ENCODE data around the gene COPB2.
"Not testable (repeated sequence)": the region's sequence is repeated elsewhere in the genome, so short reads cannot be mapped to it uniquely, and the experiment has no call there.

Gene COPB2

GRCh38 chr3:139416275-139416674 lies 26.8 kb upstream of the COPB2 start:
- WGBS, result 100% methylated on average over 1 of the region's 1 CpG
- Histone ChIP-seq H3K27ac (ENCODE audit: low read depth, low read length) (no peak overlapping the region), H3K9ac (ENCODE audit: low read depth, low read length) (no peak overlapping the region), H3K27me3 (ENCODE audit: insufficient read depth, low read length) (no peaks in the 10 kb centered on the region), H3K4me1 (ENCODE audit: insufficient read depth, low read length) (no peaks in the 10 kb centered on the region), H3K36me3 (ENCODE audit: insufficient read depth, low read length) (no peaks in the 10 kb centered on the region), H3K4me3 (ENCODE audit: low read length) (no peak overlapping the region), H3K9me3 (ENCODE audit: insufficient read depth, low read depth, low read length) (0 out of 2 replicates have a peak, but pooled peaks cover 2% of the 10 kb centered on the region)

- WGBS, result 97% methylated on average over 2 of the region's 2 CpGs
- no peaks in the 10 kb centered on the region for H3K4me1 ChIP-seq (ENCODE audit: insufficient read depth, low read length)
- no peak overlapping the region for H3K27ac ChIP-seq (ENCODE audit: low read depth, low read length)
- no peak overlapping the region for H3K4me3 ChIP-seq (ENCODE audit: low read length)
- no peaks in the 10 kb centered on the region for H3K36me3 ChIP-seq (ENCODE audit: insufficient read depth, low read length)
- no peak overlapping the region for H3K9ac ChIP-seq (ENCODE audit: low read depth, low read length)
- H3K9me3 ChIP-seq (ENCODE audit: insufficient read depth, low read depth, low read length), result 0 out of 2 replicates have a peak, but pooled peaks cover 2% of the 10 kb centered on the region
- H3K27me3 ChIP-seq (ENCODE audit: insufficient read depth, low read length), result no peaks in the 10 kb centered on the region
These were observed 25.3 kb upstream of the COPB2 start for GRCh38 chr3:139414608-139415224.

GRCh38 chr3:139412891-139413290 lies 23.4 kb upstream of the COPB2 start:
- H3K4me1 ChIP-seq (ENCODE audit: insufficient read depth, low read length); H3K9me3 ChIP-seq (ENCODE audit: insufficient read depth, low read depth, low read length); H3K4me3 ChIP-seq (ENCODE audit: low read length); H3K9ac ChIP-seq (ENCODE audit: low read depth, low read length); H3K27me3 ChIP-seq (ENCODE audit: insufficient read depth, low read length); H3K27ac ChIP-seq (ENCODE audit: low read depth, low read length); H3K36me3 ChIP-seq (ENCODE audit: insufficient read depth, low read length): not testable (repeated sequence)

- H3K9ac ChIP-seq (ENCODE audit: low read depth, low read length); H3K4me3 ChIP-seq (ENCODE audit: low read length); H3K27me3 ChIP-seq (ENCODE audit: insufficient read depth, low read length); H3K36me3 ChIP-seq (ENCODE audit: insufficient read depth, low read length); H3K27ac ChIP-seq (ENCODE audit: low read depth, low read length); H3K4me1 ChIP-seq (ENCODE audit: insufficient read depth, low read length): not testable (repeated sequence)
- H3K9me3 ChIP-seq (ENCODE audit: insufficient read depth, low read depth, low read length), result peaks cover 24% of the 10 kb centered on the region
- 87% methylated on average over 2 of the region's 2 CpGs for WGBS
These were observed 11.7 kb upstream of the COPB2 start for GRCh38 chr3:139401155-139401554.

- H3K27me3 ChIP-seq (ENCODE audit: insufficient read depth, low read length), result no peaks in the 10 kb centered on the region
- 91% methylated on average over 3 of the region's 3 CpGs for WGBS
- H3K4me3 ChIP-seq (ENCODE audit: low read length), result no peak overlapping the region
These were observed 7.3 kb upstream of the COPB2 start for GRCh38 chr3:139396707-139397106.

GRCh38 chr3:139394116-139394515 lies 4.7 kb upstream of the COPB2 start:
- Histone ChIP-seq H3K4me3 (ENCODE audit: low read length) (no peak overlapping the region), H3K36me3 (ENCODE audit: insufficient read depth, low read length) (no peaks in the 10 kb centered on the region), H3K4me1 (ENCODE audit: insufficient read depth, low read length) (no peaks in the 10 kb centered on the region), H3K27me3 (ENCODE audit: insufficient read depth, low read length) (no peaks in the 10 kb centered on the region), H3K9ac (ENCODE audit: low read depth, low read length) (no peak overlapping the region), H3K9me3 (ENCODE audit: insufficient read depth, low read depth, low read length) (no peaks in the 10 kb centered on the region), H3K27ac (ENCODE audit: low read depth, low read length) (no peak overlapping the region)

More at GRCh38 chr3:139396707-139397106, 7.3 kb upstream of the COPB2 start:
- no peaks in the 10 kb centered on the region for H3K4me1 ChIP-seq (ENCODE audit: insufficient read depth, low read length)
- H3K27ac ChIP-seq (ENCODE audit: low read depth, low read length), result no peak overlapping the region
- peaks cover 3% of the 10 kb centered on the region; the same call in 1 of the 2 replicates for H3K9me3 ChIP-seq (ENCODE audit: insufficient read depth, low read depth, low read length)
- no peak overlapping the region for H3K9ac ChIP-seq (ENCODE audit: low read depth, low read length)
- H3K36me3 ChIP-seq (ENCODE audit: insufficient read depth, low read length), result no peaks in the 10 kb centered on the region

GRCh38 chr3:139388821-139389551 lies 461 bp downstream of the COPB2 start:
- WGBS, result 10% methylated on average over 25 of the region's 25 CpGs
- Histone ChIP-seq H3K9ac (ENCODE audit: low read depth, low read length) (peak overlapping the region; percentile 91), H3K27me3 (ENCODE audit: insufficient read depth, low read length) (no peaks in the 10 kb centered on the region), H3K4me3 (ENCODE audit: low read length) (peak overlapping the region; percentile 70), H3K36me3 (ENCODE audit: insufficient read depth, low read length) (peaks cover 7% of the 10 kb centered on the region; the same call in 1 of the 2 replicates), H3K27ac (ENCODE audit: low read depth, low read length) (peak overlapping the region; percentile 59), H3K4me1 (ENCODE audit: insufficient read depth, low read length) (peaks cover 5% of the 10 kb centered on the region; the same call in 1 of the 2 replicates), H3K9me3 (ENCODE audit: insufficient read depth, low read depth, low read length) (no peaks in the 10 kb centered on the region)

GRCh38 chr3:139388077-139388476 lies 1.4 kb downstream of the COPB2 start:
- H3K9me3 ChIP-seq (ENCODE audit: insufficient read depth, low read depth, low read length), result no peaks in the 10 kb centered on the region
- peaks cover 14% of the 10 kb centered on the region for H3K36me3 ChIP-seq (ENCODE audit: insufficient read depth, low read length)
- peaks cover 5% of the 10 kb centered on the region; the same call in 1 of the 2 replicates for H3K4me1 ChIP-seq (ENCODE audit: insufficient read depth, low read length)
- no peak overlapping the region for H3K27ac ChIP-seq (ENCODE audit: low read depth, low read length)
- peak overlapping the region; percentile 70 for H3K4me3 ChIP-seq (ENCODE audit: low read length)
- WGBS, result 86% methylated on average over 7 of the region's 10 CpGs
- no peaks in the 10 kb centered on the region for H3K27me3 ChIP-seq (ENCODE audit: insufficient read depth, low read length)
- H3K9ac ChIP-seq (ENCODE audit: low read depth, low read length), result no peak overlapping the region

- not testable (repeated sequence) for H3K27ac ChIP-seq (ENCODE audit: low read depth, low read length); H3K9ac ChIP-seq (ENCODE audit: low read depth, low read length); H3K9me3 ChIP-seq (ENCODE audit: insufficient read depth, low read depth, low read length); H3K4me1 ChIP-seq (ENCODE audit: insufficient read depth, low read length); H3K27me3 ChIP-seq (ENCODE audit: insufficient read depth, low read length); H3K4me3 ChIP-seq (ENCODE audit: low read length)
- H3K36me3 ChIP-seq (ENCODE audit: insufficient read depth, low read length), result peaks cover 69% of the 10 kb centered on the region
- WGBS, result no CpG with 5 or more reads among the region's 2 CpGs
These were observed 7.2 kb downstream of the COPB2 start for GRCh38 chr3:139382291-139382690.

GRCh38 chr3:139380575-139380974 lies 8.9 kb downstream of the COPB2 start:
- H3K9ac ChIP-seq (ENCODE audit: low read depth, low read length), result no peak overlapping the region
- H3K27ac ChIP-seq (ENCODE audit: low read depth, low read length), result no peak overlapping the region
- H3K4me1 ChIP-seq (ENCODE audit: insufficient read depth, low read length), result no peaks in the 10 kb centered on the region
- H3K27me3 ChIP-seq (ENCODE audit: insufficient read depth, low read length), result no peaks in the 10 kb centered on the region
- H3K9me3 ChIP-seq (ENCODE audit: insufficient read depth, low read depth, low read length), result no peaks in the 10 kb centered on the region
- H3K36me3 ChIP-seq (ENCODE audit: insufficient read depth, low read length), result peaks cover 85% of the 10 kb centered on the region
- 98% methylated on average over 4 of the region's 4 CpGs for WGBS
- H3K4me3 ChIP-seq (ENCODE audit: low read length), result no peak overlapping the region

- H3K27me3 ChIP-seq (ENCODE audit: insufficient read depth, low read length), result no peaks in the 10 kb centered on the region
- 95% methylated on average over 3 of the region's 3 CpGs for WGBS
- no peaks in the 10 kb centered on the region for H3K9me3 ChIP-seq (ENCODE audit: insufficient read depth, low read depth, low read length)
- H3K4me1 ChIP-seq (ENCODE audit: insufficient read depth, low read length), result no peaks in the 10 kb centered on the region
- H3K27ac ChIP-seq (ENCODE audit: low read depth, low read length), result no peak overlapping the region
- H3K9ac ChIP-seq (ENCODE audit: low read depth, low read length), result no peak overlapping the region
- H3K4me3 ChIP-seq (ENCODE audit: low read length), result no peak overlapping the region
- H3K36me3 ChIP-seq (ENCODE audit: insufficient read depth, low read length), result peaks cover 95% of the 10 kb centered on the region
These were observed 10.7 kb downstream of the COPB2 start for GRCh38 chr3:139378587-139379241.

Data from HUES64 (cell line).